A549 (cell line): ENCODE data around the gene CYP24A1. TPM values are rescaled to one million over a fixed set of nuclear protein-coding genes. Genes with fewer than 3 reads are reported as not detected.
A peak's percentile ranks its signal among the peaks of the same experiment; 100 is the strongest.

Source experiments
- ATAC-seq, 2 experiments: fragments of 200-7000 bp in 1 of 2; fragments of >200 bp in 1 of 2; cut with Nextera tagmentation in 1 of 2; cut with Tn5 transposase in 1 of 2; 3 replicates each; pipeline versions ENCODE4 v1.8.0 to v1.9.1; 2018 to 2020; ENCODE audit warnings: mild to moderate bottlenecking in 1 of 2, moderate library complexity in 1 of 2
- CTCF ChIA-PET: fragments of 300-600 bp; sonication (Branson Sonifier 250); formaldehyde crosslinking; extraction: SDS; loops from one replicate; lab custom pipeline; 2021; ENCODE audit warnings: antibody characterized with exemption, inconsistent platforms; lab: Yijun Ruan, JAX
- POLR2A ChIA-PET: fragments of 350-600 bp; formaldehyde crosslinking; extraction: SDS; loops from one replicate; lab custom pipeline; 2021; ENCODE audit warnings: antibody characterized with exemption, inconsistent platforms; lab: Yijun Ruan, JAX
- DNase-seq, 2 experiments: peaks; one replicate each; pipeline versions ENCODE4 v3.0.0 to v3.0.0-alpha.2; 2011 to 2016; ENCODE audit warnings: low read depth in 1 of 2, low spot score in 1 of 2
- FAIRE-seq: peaks from 2 replicates; lab custom pipeline; 2011; peaks lifted over from hg19 to GRCh38; lab: Jason Lieb, UNC
- H3K27ac ChIP-seq, 2 experiments: fragments of >200 bp; sonication (Bioruptor Twin); formaldehyde crosslinking; 3 replicates each; pipeline ENCODE4 v1.5.1; 2016 to 2017
- H3K4me1 ChIP-seq: fragments of >200 bp; sonication (Bioruptor Twin); formaldehyde crosslinking; 3 replicates; pipeline ENCODE4 v1.6.1; 2016
- H3K4me2 ChIP-seq: fragments of >200 bp; sonication (Bioruptor Twin); formaldehyde crosslinking; 3 replicates; pipeline ENCODE4 v1.6.1; 2016
- H3K4me3 ChIP-seq: fragments of >200 bp; sonication (Bioruptor Twin); formaldehyde crosslinking; 3 replicates; pipeline ENCODE4 v1.5.1; 2016
- H3K9me3 ChIP-seq: fragments of >200 bp; sonication (Bioruptor Twin); formaldehyde crosslinking; 3 replicates; pipeline ENCODE4 v1.6.1; 2016
- BHLHE40 ChIP-seq: IDR thresholded peaks from 2 replicates; pipeline ENCODE4 v1.6.1; 2012; ENCODE audit warnings: low read depth, low read length, inconsistent platforms
- CHD4 ChIP-seq: fragments of 200-600 bp; sonication (generic); IDR thresholded peaks from 2 replicates; pipeline ENCODE4 v1.6.1; 2016; ENCODE audit warnings: antibody characterized with exemption, mild to moderate bottlenecking, borderline replicate concordance
- EHF ChIP-seq: fragments of 250-450 bp; sonication (Bioruptor Pico); IDR thresholded peaks from 2 replicates; pipeline ENCODE4 v1.5.0; 2020; ENCODE audit warnings: mild to moderate bottlenecking
- EHMT2 ChIP-seq: fragments of 200-600 bp; sonication (generic); IDR thresholded peaks from 2 replicates; pipeline ENCODE4 v1.6.1; 2016; ENCODE audit warnings: antibody characterized with exemption, low read depth, mild to moderate bottlenecking, moderate library complexity
- EP300 ChIP-seq, 2 experiments: fragments of >200 bp; sonication (Bioruptor Twin); formaldehyde crosslinking; IDR thresholded peaks; 2 replicates in 1 of 2; 3 replicates in 1 of 2; pipeline ENCODE4 v1.6.1; 2016 to 2017
- FOXS1 ChIP-seq: fragments of 250-450 bp; sonication (Bioruptor Pico); IDR thresholded peaks from 2 replicates; pipeline ENCODE4 v1.5.0; 2020; ENCODE audit warnings: mild to moderate bottlenecking, moderate library complexity
- GATA3 ChIP-seq: IDR thresholded peaks from 2 replicates; pipeline ENCODE4 v1.6.1; 2012; ENCODE audit warnings: borderline replicate concordance
- HDAC2 ChIP-seq: fragments of 200-600 bp; sonication (generic); IDR thresholded peaks from 2 replicates; pipeline ENCODE4 v1.6.1; 2016
- HEYL ChIP-seq: fragments of 250-450 bp; sonication (Bioruptor Pico); IDR thresholded peaks from 2 replicates; pipeline ENCODE4 v1.8.0; 2021; ENCODE audit warnings: mild to moderate bottlenecking, moderate library complexity
- HMGXB4 ChIP-seq: fragments of 250-450 bp; sonication (Bioruptor Pico); IDR thresholded peaks from 2 replicates; pipeline ENCODE4 v1.5.0; 2021; ENCODE audit warnings: mild to moderate bottlenecking, moderate library complexity, borderline replicate concordance
- HOXB13 ChIP-seq: fragments of 250-450 bp; sonication (Bioruptor Pico); IDR thresholded peaks from 2 replicates; pipeline ENCODE4 v1.5.0; 2020; ENCODE audit warnings: low read depth, mild to moderate bottlenecking, moderate library complexity
- HOXB5 ChIP-seq: fragments of 250-450 bp; sonication (Bioruptor Pico); IDR thresholded peaks from 2 replicates; pipeline ENCODE4 v1.5.0; 2020; ENCODE audit warnings: mild to moderate bottlenecking, moderate library complexity
- JUNB ChIP-seq: fragments of >200 bp; sonication (Bioruptor Twin); formaldehyde crosslinking; IDR thresholded peaks from 2 replicates; pipeline ENCODE4 v1.6.1; 2016
- NPAS2 ChIP-seq: fragments of 250-450 bp; sonication (Bioruptor Pico); IDR thresholded peaks from 2 replicates; pipeline ENCODE4 v1.8.0; 2022; ENCODE audit warnings: mild to moderate bottlenecking, moderate library complexity, borderline replicate concordance
- RARB ChIP-seq: fragments of 250-450 bp; sonication (Bioruptor Pico); IDR thresholded peaks from 2 replicates; pipeline ENCODE4 v1.8.0; 2021; ENCODE audit warnings: mild to moderate bottlenecking, moderate library complexity
- RCOR1 ChIP-seq: fragments of 150-350 bp; IDR thresholded peaks from 2 replicates; pipeline ENCODE4 v1.6.1; 2014; ENCODE audit warnings: antibody characterized with exemption, low read length, low read depth
- RNF2 ChIP-seq: fragments of 200-600 bp; sonication (generic); IDR thresholded peaks from 2 replicates; pipeline ENCODE4 v1.6.1; 2016; ENCODE audit warnings: low read depth, mild to moderate bottlenecking, antibody characterized with exemption, moderate library complexity, borderline replicate concordance
- TP53 ChIP-seq: fragments of 250-450 bp; sonication (Bioruptor Pico); IDR thresholded peaks from 2 replicates; pipeline ENCODE4 v1.5.0; 2021; ENCODE audit warnings: mild to moderate bottlenecking, moderate library complexity
- ZC3H11A ChIP-seq: fragments of 450-650 bp; IDR thresholded peaks from 2 replicates; pipeline ENCODE4 v1.6.1; 2014; ENCODE audit warnings: antibody characterized with exemption, mild to moderate bottlenecking
- ZFP36 ChIP-seq: fragments of 450-650 bp; IDR thresholded peaks from 2 replicates; pipeline ENCODE4 v1.6.1; 2014; ENCODE audit warnings: borderline replicate concordance; ENCODE audit not compliant: partially characterized antibody
- ZNF302 ChIP-seq: fragments of 250-450 bp; sonication (Bioruptor Pico); IDR thresholded peaks from 2 replicates; pipeline ENCODE4 v1.9.0; 2021; ENCODE audit warnings: inconsistent platforms, mild to moderate bottlenecking, moderate library complexity
- WGBS: methylation state at CpG from one replicate; pipeline ENCODE4 v1.1.6; 2017; ENCODE audit errors: missing lambda C conversion rate; 5-methylcytosine and 5-hydroxymethylcytosine counted together
- polyA plus RNA-seq, 4 experiments: library from polyadenylated mRNA; depleted of rRNA in 3 of 4; stranded (reverse); fragments of >200 nt; fragmentation: RNase III in 1 of 4; extraction: RNeasy Plus Mini Kit Qiagen cat#74134 plus additional on column Dnase treatment in 1 of 4; gene quantifications; 2 replicates in 3 of 4; 3 replicates in 1 of 4; pipeline ENCODE4 v1.2.3, GENCODE V29; 2011 to 2017
- TF ChIP-seq, protein P1 (sequence below): fragments of >200 bp; sonication (Bioruptor Twin); formaldehyde crosslinking; IDR thresholded peaks from 3 replicates; pipeline ENCODE4 v1.6.1; 2016
- TF ChIP-seq, protein P2 (sequence below): fragments of >200 bp; sonication (Bioruptor Twin); formaldehyde crosslinking; IDR thresholded peaks from 2 replicates; pipeline ENCODE4 v1.6.1; 2016
- TF ChIP-seq, protein P3 (sequence below): fragments of 150-350 bp; IDR thresholded peaks from 2 replicates; pipeline ENCODE4 v1.6.1; 2014; ENCODE audit warnings: low read depth, mild to moderate bottlenecking, low read length

CYP24A1 gene
- polyA plus RNA-seq, 2 of the 4 experiments (the other 2 are of a cell fraction) = 722 to 1,617 TPM

GRCh38 chr20:54119744-54120143 lies 54.0 kb downstream of the CYP24A1 start:
- no peak for DNase-seq
- 83% methylated on average over 2 of the region's 2 CpGs for WGBS
- peaks cover 89% of the 10 kb centered on the region for H3K4me1 ChIP-seq
- H3K27ac ChIP-seq = peak overlapping the region; percentile 94 to 98
- CTCF ChIA-PET = interaction anchor here (1.3 kb wide), 1 partner anchor 11 kb away, joined by 5 read pairs; no protein-coding TSS in a partner anchor
- H3K9me3 ChIP-seq = peaks cover 5% of the 10 kb centered on the region; the same call in 1 of the 3 replicates
- no peak for FAIRE-seq
- TF ChIP-seq HDAC2 (no peak), HMGXB4 (CRISPR knock-in tag) (no peak)
- TF ChIP-seq, protein P1, sequence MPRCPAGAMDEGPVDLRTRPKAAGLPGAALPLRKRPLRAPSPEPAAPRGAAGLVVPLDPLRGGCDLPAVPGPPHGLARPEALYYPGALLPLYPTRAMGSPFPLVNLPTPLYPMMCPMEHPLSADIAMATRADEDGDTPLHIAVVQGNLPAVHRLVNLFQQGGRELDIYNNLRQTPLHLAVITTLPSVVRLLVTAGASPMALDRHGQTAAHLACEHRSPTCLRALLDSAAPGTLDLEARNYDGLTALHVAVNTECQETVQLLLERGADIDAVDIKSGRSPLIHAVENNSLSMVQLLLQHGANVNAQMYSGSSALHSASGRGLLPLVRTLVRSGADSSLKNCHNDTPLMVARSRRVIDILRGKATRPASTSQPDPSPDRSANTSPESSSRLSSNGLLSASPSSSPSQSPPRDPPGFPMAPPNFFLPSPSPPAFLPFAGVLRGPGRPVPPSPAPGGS = no peak
- TF ChIP-seq, all 56 proteins: peak for 0
- POLR2A ChIA-PET = no interaction called here
- Histone ChIP-seq H3K4me2 (no peak overlapping the region), H3K4me3 (no peak overlapping the region)
- no peak for ATAC-seq

DNA sequence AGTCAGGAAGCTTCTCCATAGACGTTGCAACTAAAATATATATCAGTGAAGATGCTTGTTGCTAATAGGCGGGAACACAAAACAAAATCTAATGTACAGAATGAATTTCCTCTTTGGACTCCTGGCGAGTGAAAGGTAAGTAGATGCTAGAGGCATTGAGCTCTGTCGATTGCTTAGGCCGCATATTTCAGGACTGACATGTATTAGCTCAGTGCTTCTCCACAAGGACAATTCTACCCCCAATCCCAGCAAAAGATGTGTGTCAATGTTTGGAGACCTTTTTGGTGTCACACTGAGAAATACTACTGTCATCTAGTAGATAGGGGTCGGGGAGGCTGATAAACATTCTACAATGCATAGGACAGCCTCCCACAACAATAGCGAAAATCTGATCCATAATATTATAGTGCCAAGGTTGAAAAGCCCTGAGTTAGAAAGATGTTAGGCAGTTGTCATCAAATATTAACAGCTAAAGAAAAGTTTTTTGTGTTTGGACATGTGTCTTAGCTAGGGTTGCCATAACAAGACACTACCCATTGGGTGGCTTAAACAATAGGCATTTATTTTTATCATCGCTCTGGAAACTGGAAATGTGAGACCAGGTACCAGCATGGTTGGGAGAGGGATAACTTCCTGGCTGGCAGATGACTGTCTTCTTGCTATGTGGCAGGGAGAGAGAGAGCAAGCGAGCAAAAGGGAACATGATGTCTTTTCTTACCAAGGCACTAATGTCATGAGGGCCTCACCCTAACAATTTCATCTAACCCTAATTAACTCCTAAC lies 55.4 kb downstream of the CYP24A1 start:
- TF ChIP-seq EHF (CRISPR knock-in tag) (0 out of 2 replicates have a peak, but pooled peaks have one; percentile 39), RCOR1 (no peak), HOXB13 (CRISPR knock-in tag) (peak; percentile 52), CHD4 (no peak), RARB (CRISPR knock-in tag) (no peak), FOXS1 (CRISPR knock-in tag) (0 out of 2 replicates have a peak, but pooled peaks have one; percentile 30), ZC3H11A (no peak), HOXB5 (CRISPR knock-in tag) (peak; percentile 21; the same call in 1 of the 2 replicates)
- H3K4me1 ChIP-seq = peaks cover 93% of the 10 kb centered on the region
- no peak overlapping the region for H3K4me3 ChIP-seq
- FAIRE-seq = no peak
- H3K9me3 ChIP-seq = peaks cover 5% of the 10 kb centered on the region; the same call in 1 of the 3 replicates
- peak in 1 of 2 experiments; percentile 57 for DNase-seq
- no peak overlapping the region for H3K4me2 ChIP-seq
- peak overlapping the region; percentile 94 to 98 for H3K27ac ChIP-seq
- POLR2A ChIA-PET = no interaction called here
- CTCF ChIA-PET = interaction anchor here (0.6 to 4.1 kb wide), 6 partner anchors 12 to 528 kb away, joined by 3 to 29 read pairs (median 4); no protein-coding TSS in a partner anchor
- no peak for ATAC-seq
- WGBS = 67% methylated on average over 9 of the region's 9 CpGs

- ChIA-PET CTCF (interaction anchor here (1.0 to 4.1 kb wide), 8 partner anchors 10 to 46 kb away, joined by 3 to 47 read pairs (median 6); no protein-coding TSS in a partner anchor), POLR2A (interaction anchor here (1.2 to 2.5 kb wide), 9 partner anchors 16 to 57 kb away, joined by 5 to 42 read pairs (median 20); partner anchors contain the start of gene CYP24A1)
- H3K4me2 ChIP-seq = peak overlapping the region; percentile 53
- H3K27ac ChIP-seq = peak overlapping the region; percentile 94 to 98
- peaks cover 10% of the 10 kb centered on the region for H3K9me3 ChIP-seq
- ATAC-seq = no peak
- no peak for FAIRE-seq
- no peak for DNase-seq
- H3K4me3 ChIP-seq = no peak overlapping the region
- 87% methylated on average over 4 of the region's 4 CpGs for WGBS
- peaks cover 89% of the 10 kb centered on the region for H3K4me1 ChIP-seq
- no peak for TF ChIP-seq RNF2
- no peak for TF ChIP-seq NPAS2 (CRISPR knock-in tag)
- TF ChIP-seq ZFP36 = peak; percentile 35
- TF ChIP-seq, protein P2, sequence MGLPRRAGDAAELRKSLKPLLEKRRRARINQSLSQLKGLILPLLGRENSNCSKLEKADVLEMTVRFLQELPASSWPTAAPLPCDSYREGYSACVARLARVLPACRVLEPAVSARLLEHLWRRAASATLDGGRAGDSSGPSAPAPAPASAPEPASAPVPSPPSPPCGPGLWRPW = no peak
- TF ChIP-seq EHMT2 = no peak
- no peak for TF ChIP-seq GATA3
- TF ChIP-seq, protein P3, sequence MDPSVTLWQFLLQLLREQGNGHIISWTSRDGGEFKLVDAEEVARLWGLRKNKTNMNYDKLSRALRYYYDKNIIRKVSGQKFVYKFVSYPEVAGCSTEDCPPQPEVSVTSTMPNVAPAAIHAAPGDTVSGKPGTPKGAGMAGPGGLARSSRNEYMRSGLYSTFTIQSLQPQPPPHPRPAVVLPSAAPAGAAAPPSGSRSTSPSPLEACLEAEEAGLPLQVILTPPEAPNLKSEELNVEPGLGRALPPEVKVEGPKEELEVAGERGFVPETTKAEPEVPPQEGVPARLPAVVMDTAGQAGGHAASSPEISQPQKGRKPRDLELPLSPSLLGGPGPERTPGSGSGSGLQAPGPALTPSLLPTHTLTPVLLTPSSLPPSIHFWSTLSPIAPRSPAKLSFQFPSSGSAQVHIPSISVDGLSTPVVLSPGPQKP = no peak
- TF ChIP-seq HDAC2 = peak; percentile 90
- TF ChIP-seq HEYL (CRISPR knock-in tag) = 0 out of 2 replicates have a peak, but pooled peaks have one; percentile 32
- TF ChIP-seq HOXB5 (CRISPR knock-in tag) = peak; percentile 48; the same call in 1 of the 2 replicates
- 0 out of 2 replicates have a peak, but pooled peaks have one; percentile 47 for TF ChIP-seq ZNF302 (CRISPR knock-in tag)
- peak; percentile 72; the same call in 1 of the 2 replicates for TF ChIP-seq EHF (CRISPR knock-in tag)
- TF ChIP-seq JUNB = no peak
- TF ChIP-seq TP53 = peak; percentile 63; the same call in 1 of the 2 replicates
- TF ChIP-seq BHLHE40 = no peak
- TF ChIP-seq EP300 (IDR thresholded peaks at IDR 0.05) = no peak
- no peak; the same call in 1 of the 2 replicates for TF ChIP-seq FOXS1 (CRISPR knock-in tag)
These were observed 57.1 kb downstream of the CYP24A1 start for GRCh38 chr20:54116550-54117235.
